ENCODE data around the gene AP2B1.

The AP2B1 gene

GRCh38 chr17:35630530-35631148 is 43.5 kb downstream of the AP2B1 start:
- no peak for DNase-seq (ENCODE audit: low read depth)

DNA sequence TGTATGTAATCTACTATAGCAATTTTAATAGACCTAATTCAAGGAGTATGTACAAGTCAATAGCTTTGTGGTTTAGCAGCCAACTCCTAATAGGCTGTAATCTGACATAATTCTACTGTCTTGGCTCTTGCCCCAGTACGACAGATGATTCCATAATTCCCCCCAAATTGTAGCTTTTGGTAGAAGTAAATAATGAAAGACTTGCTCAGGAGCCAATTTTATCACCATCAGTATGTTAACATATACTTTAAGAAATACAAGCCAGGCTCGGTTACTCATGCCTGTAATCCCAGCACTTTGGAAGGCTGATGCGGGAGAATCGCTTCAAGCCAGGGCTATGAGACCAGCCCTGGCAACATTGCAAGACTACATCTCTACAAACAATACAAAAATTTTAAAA is 53.9 kb downstream of the AP2B1 start:
- no peak for DNase-seq (ENCODE audit: low read depth)

DNA sequence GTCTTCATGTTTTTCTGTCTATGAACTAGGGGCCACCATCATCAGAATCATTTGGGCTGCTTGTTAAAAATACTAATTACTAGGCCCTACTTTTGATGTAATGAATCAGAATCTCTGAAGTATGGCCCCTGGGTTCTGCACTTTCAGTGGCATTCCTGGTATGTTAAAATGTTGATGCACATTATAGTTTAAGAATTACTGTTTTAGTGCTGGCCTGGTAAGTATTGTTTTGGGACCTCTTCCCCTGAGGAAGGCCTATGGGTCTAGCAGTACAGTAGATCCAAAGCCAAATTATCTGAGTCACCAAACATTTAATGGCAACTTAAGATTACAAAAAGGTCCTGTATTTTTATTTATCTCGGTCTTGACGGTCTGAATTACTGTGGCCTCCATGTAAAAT is 58.8 kb downstream of the AP2B1 start:
- no peak for DNase-seq (ENCODE audit: low read depth)

GRCh38 chr17:35651467-35651866 is 64.3 kb downstream of the AP2B1 start:
- no peak for DNase-seq (ENCODE audit: low read depth)

GRCh38 chr17:35653619-35654361 is 66.7 kb downstream of the AP2B1 start:
- DNase-seq (ENCODE audit: low read depth): no peak

GRCh38 chr17:35655303-35655702 is 68.2 kb downstream of the AP2B1 start:
- DNase-seq (ENCODE audit: low read depth): no peak

- DNase-seq (ENCODE audit: low read depth): no peak
Observed at GRCh38 chr17:35660902-35661301, 73.8 kb downstream of the AP2B1 start.

- no peak for DNase-seq (ENCODE audit: low read depth)
Observed at GRCh38 chr17:35664685-35665084, 77.6 kb downstream of the AP2B1 start.

DNA sequence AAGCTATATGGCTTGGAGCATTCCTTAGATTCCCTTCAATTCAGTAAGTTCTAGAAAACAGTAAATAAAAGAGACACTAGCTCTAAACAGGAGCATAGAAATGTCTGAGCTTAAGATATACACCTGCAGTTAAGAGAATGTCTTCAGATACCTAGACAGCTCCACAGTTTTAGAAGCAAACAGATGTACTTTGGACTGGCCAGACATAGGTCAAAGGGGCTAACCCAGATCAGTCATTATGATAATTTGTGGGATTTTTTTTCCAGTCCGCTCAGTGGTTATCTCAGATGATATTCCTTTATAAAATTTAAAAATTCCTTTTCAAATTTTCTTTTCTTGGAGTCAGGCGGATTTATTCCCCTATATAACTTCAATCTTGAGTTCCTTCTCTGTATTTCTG is 78.5 kb downstream of the AP2B1 start:
- no peak for DNase-seq (ENCODE audit: low read depth)

DNA sequence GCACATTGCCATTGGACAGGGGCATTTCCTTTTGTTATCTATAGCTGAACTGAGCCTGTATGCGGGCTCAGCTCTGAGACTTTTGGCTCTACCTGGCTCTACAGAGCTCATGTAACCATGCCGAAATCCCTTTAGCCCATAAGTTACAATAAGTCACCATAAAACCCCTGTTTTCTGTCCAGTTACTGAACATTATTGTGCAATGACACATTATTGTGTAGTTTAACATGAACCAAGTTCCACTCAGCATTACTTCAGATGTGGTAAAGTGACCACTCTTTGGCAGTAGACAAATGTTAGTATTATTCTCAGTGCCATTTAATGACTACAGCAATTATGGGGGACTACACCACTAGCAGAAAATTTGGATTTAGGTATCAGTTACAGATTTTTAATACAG is 78.9 kb downstream of the AP2B1 start:
- DNase-seq (ENCODE audit: low read depth): no peak

GRCh38 chr17:35666967-35667532 is 79.9 kb downstream of the AP2B1 start:
- no peak for DNase-seq (ENCODE audit: low read depth)

DNA sequence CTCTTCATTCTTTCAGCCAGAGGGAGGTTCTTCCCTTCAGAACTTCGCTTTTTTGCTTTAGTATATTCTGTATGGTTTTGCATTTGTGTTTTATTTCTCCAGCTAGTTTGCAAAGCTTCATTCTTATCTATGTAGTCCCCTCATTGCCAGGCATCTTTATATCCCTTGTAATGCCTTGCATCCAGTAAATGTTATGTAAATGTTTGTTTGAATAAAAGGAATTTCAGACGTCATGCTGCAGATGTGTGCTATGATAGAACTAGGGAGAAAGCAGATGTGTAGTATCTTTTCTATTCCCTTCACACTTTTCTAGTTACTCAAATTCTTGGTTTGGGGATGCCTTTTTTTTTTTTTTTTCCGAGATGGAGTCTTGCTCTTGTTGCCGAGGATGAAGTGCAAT is 81.7 kb downstream of the AP2B1 start:
- DNase-seq (ENCODE audit: low read depth): no peak

GRCh38 chr17:35674552-35674951 is 87.4 kb downstream of the AP2B1 start:
- no peak for DNase-seq (ENCODE audit: low read depth)

- DNase-seq (ENCODE audit: low read depth): no peak
Observed at GRCh38 chr17:35676441-35676840, 89.3 kb downstream of the AP2B1 start.

DNA sequence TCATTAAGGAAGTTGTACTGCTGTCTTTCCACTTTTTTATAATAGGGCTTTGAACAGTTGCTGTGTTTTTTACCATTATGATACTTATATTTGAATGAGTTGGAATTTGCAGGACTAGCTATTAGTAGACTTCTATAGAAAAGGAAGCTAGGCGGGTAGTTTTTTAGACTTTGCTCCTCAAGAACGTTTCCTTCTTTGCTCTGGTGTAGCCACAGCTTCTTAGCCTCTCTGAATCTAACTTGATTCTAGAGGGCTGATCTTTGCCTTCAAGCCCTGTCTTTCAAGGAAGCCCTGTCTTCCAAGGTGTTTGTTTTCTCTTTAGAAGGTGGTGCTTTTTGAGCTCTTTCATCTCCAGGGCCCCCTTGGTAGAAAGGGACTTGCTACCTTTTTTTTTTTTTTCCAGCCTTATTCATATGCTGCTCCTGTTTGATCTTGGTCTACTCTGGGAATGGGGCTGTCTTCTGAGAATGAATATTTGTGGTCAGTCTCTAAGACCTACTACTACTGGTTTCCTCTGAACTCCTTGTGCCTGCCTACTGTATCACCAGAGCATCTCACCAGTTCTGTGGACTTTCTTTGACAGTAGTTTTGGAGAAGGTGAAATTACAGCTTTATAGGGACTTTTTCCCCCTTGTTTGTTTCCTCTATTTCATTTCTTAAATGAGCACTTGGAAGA is 92.0 kb downstream of the AP2B1 start:
- DNase-seq (ENCODE audit: low read depth): no peak

DNA sequence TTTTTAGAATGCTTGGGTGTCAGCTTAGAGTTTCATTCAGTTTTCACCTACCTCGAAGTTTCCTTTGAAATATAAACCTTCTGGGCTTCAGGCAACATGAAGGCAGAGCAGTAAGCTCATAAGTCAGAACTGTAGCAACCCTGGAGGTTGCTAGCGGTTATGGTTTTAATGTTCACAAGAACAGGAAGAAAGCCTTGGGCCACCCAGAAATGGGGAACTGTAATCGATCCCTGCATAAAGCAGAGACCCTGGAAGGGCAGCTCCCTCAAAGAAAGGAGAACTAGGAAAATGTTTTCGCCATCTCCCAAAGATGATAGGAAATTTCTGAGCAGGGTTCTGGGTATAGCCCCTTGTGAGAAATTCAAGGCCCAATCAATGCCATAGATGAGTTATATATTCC is 96.5 kb downstream of the AP2B1 start:
- no peak for DNase-seq (ENCODE audit: low read depth)

DNA sequence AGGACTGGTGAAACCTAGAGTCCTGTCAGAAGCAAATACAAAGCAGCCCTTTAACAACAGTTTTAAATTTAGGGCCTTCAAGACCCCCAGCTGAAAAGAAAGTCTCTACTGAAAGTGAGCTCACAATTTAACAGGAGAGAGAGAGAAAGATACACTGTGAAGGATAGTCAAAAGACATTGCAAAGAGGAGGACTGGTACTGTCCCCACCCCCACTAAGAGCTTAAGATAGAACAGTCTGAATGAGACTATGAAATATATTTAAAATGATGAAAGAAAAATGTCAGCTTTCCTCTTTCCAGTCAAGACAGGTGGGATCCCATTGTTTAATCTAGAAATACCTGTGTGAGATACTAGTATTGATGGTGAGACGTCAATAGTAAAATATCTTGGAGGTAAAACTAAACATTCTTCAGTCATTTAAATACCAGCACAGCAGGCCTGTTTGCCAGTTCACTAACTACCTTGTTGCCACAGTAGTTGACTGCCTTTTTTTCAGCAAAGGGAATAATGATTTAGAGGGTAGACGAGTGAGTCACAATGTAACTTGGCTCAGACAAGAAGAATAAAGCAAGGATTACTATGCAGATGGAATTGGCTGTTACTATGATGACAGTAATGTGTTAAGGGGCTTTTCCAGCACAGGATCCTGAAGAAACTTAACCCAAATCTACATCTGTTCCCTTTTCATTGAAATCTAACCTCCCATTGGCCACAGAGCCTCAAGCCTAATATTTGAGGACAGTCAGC is 97.1 kb downstream of the AP2B1 start:
- no peak for DNase-seq (ENCODE audit: low read depth)

DNA sequence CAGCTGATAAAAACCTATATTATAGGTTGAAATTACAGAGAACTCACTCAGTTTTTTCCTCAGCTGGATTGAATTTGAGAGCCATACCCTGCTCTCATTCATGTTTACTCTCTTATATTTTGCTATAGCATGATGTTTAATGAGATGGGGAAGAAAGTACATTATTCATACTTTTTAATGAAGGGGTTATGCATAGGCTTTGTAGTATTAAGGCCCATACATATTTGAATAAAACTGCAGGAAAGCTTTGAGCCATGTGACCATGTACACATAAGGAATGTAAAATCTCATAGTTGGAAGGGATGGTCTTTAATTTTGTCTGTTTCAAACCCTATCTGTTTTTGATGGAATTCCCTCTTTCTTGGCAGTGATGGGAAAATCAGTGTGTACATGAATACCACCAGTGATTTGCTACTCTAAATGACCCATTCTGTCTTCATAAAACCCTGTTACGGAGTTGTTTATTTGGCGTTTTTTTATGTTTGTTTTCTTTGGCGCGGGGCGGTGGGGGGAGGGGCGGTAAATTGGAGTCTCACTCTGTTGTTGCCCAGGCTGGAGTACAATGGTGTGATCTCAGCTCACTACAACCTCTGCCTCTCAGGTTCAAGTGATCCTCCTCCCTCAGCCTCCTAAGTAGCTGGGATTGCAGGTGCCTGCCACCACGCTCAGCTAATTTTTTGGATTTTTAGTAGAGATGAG is 105.5 kb downstream of the AP2B1 start:
- DNase-seq (ENCODE audit: low read depth): no peak

DNA sequence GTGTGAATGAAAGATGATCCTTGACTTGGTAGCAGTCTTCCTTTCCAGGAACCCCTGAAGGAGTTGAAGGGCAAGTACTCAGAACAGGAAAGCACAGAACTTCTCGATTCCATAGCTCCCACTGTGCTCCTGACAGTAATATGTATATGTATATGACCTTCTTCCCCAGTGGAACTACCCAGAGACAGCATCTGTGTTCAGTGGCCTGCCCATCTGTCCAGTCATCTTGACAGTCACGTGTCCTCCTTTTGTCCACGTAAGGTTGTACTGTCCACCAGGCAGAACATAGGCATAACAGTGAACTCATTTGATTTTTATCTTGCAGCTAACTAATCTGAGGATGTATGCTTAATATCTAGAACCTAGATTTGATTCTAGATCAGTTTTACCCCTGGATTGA is 106.5 kb downstream of the AP2B1 start:
- DNase-seq (ENCODE audit: low read depth): no peak

DNA sequence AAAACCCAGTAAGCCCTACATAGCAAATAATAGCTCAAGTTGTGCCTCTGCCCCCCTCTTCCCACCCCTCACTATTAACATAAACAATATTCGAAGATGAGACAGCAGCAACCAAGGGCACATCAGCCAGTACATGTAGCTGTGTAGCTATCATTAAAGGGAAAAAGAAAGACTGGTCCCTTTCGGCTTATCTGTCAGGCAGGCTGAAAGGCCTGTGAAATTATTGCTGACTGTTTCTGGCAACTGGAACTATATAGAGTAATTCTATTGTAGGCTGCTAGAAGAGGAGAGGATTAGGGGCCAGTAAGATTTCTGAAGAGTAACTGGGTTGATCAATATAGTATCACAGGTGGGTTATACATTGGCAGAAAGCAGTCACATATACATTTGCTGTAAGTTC is 107.8 kb downstream of the AP2B1 start:
- DNase-seq (ENCODE audit: low read depth): no peak

DNA sequence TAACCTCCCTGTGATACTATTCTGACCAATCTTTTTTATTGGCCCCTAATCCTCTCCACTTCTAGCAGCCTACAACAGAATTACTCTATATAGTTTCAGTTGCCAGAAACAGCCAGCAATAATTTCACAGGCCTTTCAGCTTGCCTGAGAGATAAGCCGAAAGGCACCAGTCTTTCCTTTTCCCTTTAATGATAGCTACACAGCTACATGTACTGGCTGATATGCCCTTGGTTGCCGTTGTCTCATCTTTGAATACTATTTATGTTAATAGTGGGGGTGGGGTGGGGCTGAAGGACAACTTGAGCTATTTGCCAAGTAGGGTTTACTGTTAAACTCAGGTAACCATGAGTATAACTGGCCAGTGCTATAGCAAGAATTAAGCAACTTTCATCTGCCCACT is 108.5 kb downstream of the AP2B1 start:
- DNase-seq (ENCODE audit: low read depth): no peak

GRCh38 chr17:35698800-35699199 is 111.7 kb downstream of the AP2B1 start:
- DNase-seq (ENCODE audit: low read depth): no peak

Data from activated gamma-delta T cell treated with anti-CD3 and anti-CD28 coated beads, Interleukin-2, amount 50 U/mL, for 16 hours (primary cell).